Smooth muscle cell (in vitro differentiated cells): ENCODE measurements around the gene NID1. TPM values are rescaled to one million over a fixed set of nuclear protein-coding genes. Genes with fewer than 3 reads are reported as not detected.

Experiments
- DNase-seq: peaks from one replicate; lab custom pipeline; 2025; ENCODE audit not compliant: unreplicated experiment; lab: John Stamatoyannopoulos, UW
- H2AFZ ChIP-seq: fragments of 200-600 bp; sonication (generic); 2 replicates; pipeline ENCODE4 v1.6.0; 2016; ENCODE audit warnings: antibody characterized with exemption, low read depth, mild to moderate bottlenecking
- H3F3A ChIP-seq: fragments of 200-600 bp; sonication (generic); 2 replicates; pipeline ENCODE4 v1.6.0; 2017; ENCODE audit warnings: antibody characterized with exemption, low read depth
- H3K27ac ChIP-seq: fragments of 200-600 bp; sonication (generic); 2 replicates; pipeline ENCODE4 v1.5.1; 2016; ENCODE audit warnings: low read depth, mild to moderate bottlenecking
- H3K27me3 ChIP-seq: fragments of 200-600 bp; sonication (generic); 2 replicates; pipeline ENCODE4 v1.6.1; 2016; ENCODE audit warnings: low read depth, mild to moderate bottlenecking
- H3K36me3 ChIP-seq: fragments of 200-600 bp; sonication (generic); 2 replicates; pipeline ENCODE4 v1.5.1; 2016; ENCODE audit warnings: low read depth
- H3K4me1 ChIP-seq: fragments of 200-600 bp; sonication (generic); 2 replicates; pipeline ENCODE4 v1.5.1; 2016; ENCODE audit warnings: low read depth
- H3K4me2 ChIP-seq: fragments of 200-600 bp; sonication (generic); 2 replicates; pipeline ENCODE4 v1.6.0; 2016; ENCODE audit warnings: mild to moderate bottlenecking
- H3K4me3 ChIP-seq: fragments of 200-600 bp; sonication (generic); 2 replicates; pipeline ENCODE4 v1.5.1; 2016; ENCODE audit warnings: mild to moderate bottlenecking
- H3K79me2 ChIP-seq: fragments of 200-600 bp; sonication (generic); 2 replicates; pipeline ENCODE4 v1.6.0; 2016; ENCODE audit warnings: low read depth, mild to moderate bottlenecking
- H3K9ac ChIP-seq: fragments of 200-600 bp; sonication (generic); 2 replicates; pipeline ENCODE4 v1.6.0; 2016; ENCODE audit warnings: low read depth
- H3K9me3 ChIP-seq: fragments of 200-600 bp; sonication (generic); replicated peaks from 2 replicates; pipeline ENCODE4 v1.5.1; 2016; ENCODE audit warnings: low read depth
- H4K20me1 ChIP-seq: fragments of 200-600 bp; sonication (generic); 2 replicates; pipeline ENCODE4 v1.6.0; 2016; ENCODE audit warnings: low read depth
- CTCF ChIP-seq: fragments of 200-600 bp; sonication (generic); IDR thresholded peaks from 2 replicates; pipeline ENCODE4 v1.5.1; 2017; ENCODE audit warnings: borderline replicate concordance, mild to moderate bottlenecking, antibody characterized with exemption; ENCODE audit not compliant: insufficient read depth, poor library complexity, severe bottlenecking
- WGBS: methylation state at CpG from one replicate; pipeline ENCODE4 v1.1.7; 2016; ENCODE audit warnings: low lambda C conversion rate; 5-methylcytosine and 5-hydroxymethylcytosine counted together
- polyA plus RNA-seq: library from polyadenylated mRNA; unstranded; fragments of >200 nt; fragmentation: Nextera tagmentation; extraction: Ambion mirVana; gene quantifications from 2 replicates; pipeline ENCODE4 v1.2.1, GENCODE V29; 2016
- total RNA-seq: library from RNA; depleted of rRNA; stranded (reverse); fragments of >200 nt; gene quantifications from 2 replicates; pipeline ENCODE4 v1.2.3, GENCODE V29; 2014

NID1 gene
- total and polyA plus RNA-seq, 2 experiments from 2014 or later, result 52.9 to 74.1 TPM

GRCh38 chr1:236030534-236030933 lies 34.4 kb downstream of the NID1 start:
- Histone ChIP-seq H3K79me2 (no peaks in the 10 kb centered on the region), H3K27ac (no peak overlapping the region), H3K36me3 (peaks cover under 1% of the 10 kb centered on the region), H3K4me3 (no peak overlapping the region), H3K4me2 (peak overlapping the region; percentile 31), H4K20me1 (no peaks in the 10 kb centered on the region), H3K27me3 (no peaks in the 10 kb centered on the region), H3K9ac (no peak overlapping the region), H3F3A (peaks cover 3% of the 10 kb centered on the region), H2AFZ (no peak overlapping the region), H3K4me1 (no peaks in the 10 kb centered on the region), H3K9me3 (no peaks in the 10 kb centered on the region)
- TF ChIP-seq CTCF, result no peak
- no peak for DNase-seq
- 33% methylated on average over 3 of the region's 3 CpGs for WGBS

GRCh38 chr1:236029428-236029940 lies 35.4 kb downstream of the NID1 start:
- no peaks in the 10 kb centered on the region for H3K9me3 ChIP-seq
- 93% methylated on average over 25 of the region's 26 CpGs for WGBS
- no peak overlapping the region for H3K4me3 ChIP-seq
- no peaks in the 10 kb centered on the region for H3K4me1 ChIP-seq
- H3F3A ChIP-seq, result peaks cover 3% of the 10 kb centered on the region
- no peaks in the 10 kb centered on the region for H3K27me3 ChIP-seq
- DNase-seq, result no peak
- no peaks in the 10 kb centered on the region for H3K79me2 ChIP-seq
- H3K9ac ChIP-seq, result no peak overlapping the region
- H4K20me1 ChIP-seq, result no peaks in the 10 kb centered on the region
- H2AFZ ChIP-seq, result no peak overlapping the region
- no peaks in the 10 kb centered on the region for H3K36me3 ChIP-seq
- H3K4me2 ChIP-seq, result no peak overlapping the region
- no peak overlapping the region for H3K27ac ChIP-seq
- TF ChIP-seq CTCF, result no peak

- H4K20me1 ChIP-seq, result no peaks in the 10 kb centered on the region
- no peak overlapping the region for H3K4me2 ChIP-seq
- no peak overlapping the region for H3K9ac ChIP-seq
- H3K27ac ChIP-seq, result peak overlapping the region; percentile 1
- H3K36me3 ChIP-seq, result no peaks in the 10 kb centered on the region
- H3K79me2 ChIP-seq, result no peaks in the 10 kb centered on the region
- TF ChIP-seq CTCF, result no peak
- H3K9me3 ChIP-seq, result no peaks in the 10 kb centered on the region
- no peaks in the 10 kb centered on the region for H3K27me3 ChIP-seq
- H2AFZ ChIP-seq, result no peak overlapping the region
- WGBS, result 70% methylated on average over 4 of the region's 4 CpGs
- DNase-seq, result no peak
- peaks cover 3% of the 10 kb centered on the region for H3F3A ChIP-seq
- no peaks in the 10 kb centered on the region for H3K4me1 ChIP-seq
- H3K4me3 ChIP-seq, result no peak overlapping the region
Observed at GRCh38 chr1:236027104-236027503, 37.8 kb downstream of the NID1 start.

GRCh38 chr1:236025836-236026235 lies 39.1 kb downstream of the NID1 start:
- no peaks in the 10 kb centered on the region for H3K9me3 ChIP-seq
- no peak overlapping the region for H3K9ac ChIP-seq
- H4K20me1 ChIP-seq, result no peaks in the 10 kb centered on the region
- no peaks in the 10 kb centered on the region for H3K79me2 ChIP-seq
- no peak for DNase-seq
- no peaks in the 10 kb centered on the region for H3K27me3 ChIP-seq
- H3K4me2 ChIP-seq, result no peak overlapping the region
- TF ChIP-seq CTCF, result no peak
- H3K27ac ChIP-seq, result no peak overlapping the region
- peaks cover 3% of the 10 kb centered on the region for H3F3A ChIP-seq
- H3K4me1 ChIP-seq, result no peaks in the 10 kb centered on the region
- H3K36me3 ChIP-seq, result no peaks in the 10 kb centered on the region
- no peak overlapping the region for H2AFZ ChIP-seq
- 95% methylated on average over 14 of the region's 14 CpGs for WGBS
- no peak overlapping the region for H3K4me3 ChIP-seq
